ENCODE data around the gene ZC3HAV1L. TPM values are rescaled to one million over a fixed set of nuclear protein-coding genes. Genes with fewer than 3 reads are reported as not detected.

Gene ZC3HAV1L
- total RNA-seq, 1 donor from 2014 or later, result 5.8 TPM

GRCh38 chr7:139072796-139073195 lies 37.0 kb upstream of the ZC3HAV1L start:
- peaks cover 6% of the 10 kb centered on the region for H3K36me3 Mint-ChIP-seq (ENCODE audit: unreplicated experiment)
- no peak overlapping the region for H3K27ac Mint-ChIP-seq (ENCODE audit: unreplicated experiment)
- H3K4me1 Mint-ChIP-seq (ENCODE audit: low read depth, unreplicated experiment), result no peaks in the 10 kb centered on the region
- H3K4me3 Mint-ChIP-seq (ENCODE audit: unreplicated experiment), result no peak overlapping the region
- TF ChIP-seq, protein P1, sequence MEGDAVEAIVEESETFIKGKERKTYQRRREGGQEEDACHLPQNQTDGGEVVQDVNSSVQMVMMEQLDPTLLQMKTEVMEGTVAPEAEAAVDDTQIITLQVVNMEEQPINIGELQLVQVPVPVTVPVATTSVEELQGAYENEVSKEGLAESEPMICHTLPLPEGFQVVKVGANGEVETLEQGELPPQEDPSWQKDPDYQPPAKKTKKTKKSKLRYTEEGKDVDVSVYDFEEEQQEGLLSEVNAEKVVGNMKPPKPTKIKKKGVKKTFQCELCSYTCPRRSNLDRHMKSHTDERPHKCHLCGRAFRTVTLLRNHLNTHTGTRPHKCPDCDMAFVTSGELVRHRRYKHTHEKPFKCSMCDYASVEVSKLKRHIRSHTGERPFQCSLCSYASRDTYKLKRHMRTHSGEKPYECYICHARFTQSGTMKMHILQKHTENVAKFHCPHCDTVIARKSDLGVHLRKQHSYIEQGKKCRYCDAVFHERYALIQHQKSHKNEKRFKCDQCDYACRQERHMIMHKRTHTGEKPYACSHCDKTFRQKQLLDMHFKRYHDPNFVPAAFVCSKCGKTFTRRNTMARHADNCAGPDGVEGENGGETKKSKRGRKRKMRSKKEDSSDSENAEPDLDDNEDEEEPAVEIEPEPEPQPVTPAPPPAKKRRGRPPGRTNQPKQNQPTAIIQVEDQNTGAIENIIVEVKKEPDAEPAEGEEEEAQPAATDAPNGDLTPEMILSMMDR (IDR thresholded peaks at IDR 0.05; ENCODE audit: partially characterized antibody, unreplicated experiment), result no peak
- peaks cover under 1% of the 10 kb centered on the region for H3K9me3 Mint-ChIP-seq (ENCODE audit: unreplicated experiment)
- no peak for DNase-seq
- peaks cover 4% of the 10 kb centered on the region for H3K27me3 Mint-ChIP-seq (ENCODE audit: unreplicated experiment)

- peaks cover 4% of the 10 kb centered on the region for H3K27me3 Mint-ChIP-seq (ENCODE audit: unreplicated experiment)
- peaks cover 10% of the 10 kb centered on the region for H3K36me3 Mint-ChIP-seq (ENCODE audit: unreplicated experiment)
- no peak for DNase-seq
- H3K27ac Mint-ChIP-seq (ENCODE audit: unreplicated experiment), result no peak overlapping the region
- H3K9me3 Mint-ChIP-seq (ENCODE audit: unreplicated experiment), result peaks cover 3% of the 10 kb centered on the region
- no peak overlapping the region for H3K4me3 Mint-ChIP-seq (ENCODE audit: unreplicated experiment)
- TF ChIP-seq, protein P1 (IDR thresholded peaks at IDR 0.05; ENCODE audit: partially characterized antibody, unreplicated experiment), result no peak
- H3K4me1 Mint-ChIP-seq (ENCODE audit: low read depth, unreplicated experiment), result no peaks in the 10 kb centered on the region
Observed at GRCh38 chr7:139071680-139072079, 35.8 kb upstream of the ZC3HAV1L start.

DNA sequence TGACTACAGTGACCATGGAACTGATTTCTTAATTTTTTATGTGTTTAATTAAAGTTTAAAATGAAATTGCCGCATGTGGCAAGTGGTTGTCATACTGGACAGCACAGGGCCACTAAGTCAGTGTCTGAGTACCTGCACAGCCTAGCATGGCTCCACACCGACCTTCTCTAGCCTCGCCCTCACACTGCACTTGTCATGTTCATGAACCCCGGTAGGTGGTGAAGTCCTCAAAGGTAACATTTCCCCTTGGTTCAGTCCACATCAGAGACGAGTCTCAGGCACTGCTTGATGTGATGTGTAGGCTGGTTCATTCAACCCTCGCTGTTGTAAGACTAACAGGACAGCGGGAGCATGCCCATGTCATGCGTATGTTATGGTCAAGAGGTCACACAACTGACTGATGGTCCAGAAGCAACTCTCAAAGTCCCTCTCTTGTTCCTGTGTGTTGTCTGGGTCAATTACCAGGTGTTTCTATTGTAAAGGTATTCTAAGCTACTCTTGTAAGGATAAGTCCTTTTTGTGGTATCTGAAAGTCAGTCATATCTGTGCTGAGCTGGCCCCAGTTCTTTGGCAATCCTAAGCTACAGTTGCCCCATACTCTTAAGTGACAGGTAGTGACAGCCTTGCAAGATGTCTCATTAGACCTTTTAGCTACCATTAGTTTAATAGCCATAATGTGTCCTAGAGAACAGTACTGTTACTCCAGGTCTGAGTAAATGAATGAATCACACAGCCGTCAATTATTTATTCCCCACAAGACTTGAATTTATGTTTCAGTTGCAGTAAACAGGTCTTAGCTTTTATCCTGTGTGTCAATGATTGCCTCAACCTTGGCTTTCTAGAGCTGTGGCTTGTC lies 32.9 kb upstream of the ZC3HAV1L start:
- Mint-ChIP-seq H3K27me3 (ENCODE audit: unreplicated experiment) (peaks cover 2% of the 10 kb centered on the region), H3K4me3 (ENCODE audit: unreplicated experiment) (no peak overlapping the region), H3K27ac (ENCODE audit: unreplicated experiment) (no peak overlapping the region), H3K36me3 (ENCODE audit: unreplicated experiment) (peaks cover 10% of the 10 kb centered on the region), H3K4me1 (ENCODE audit: low read depth, unreplicated experiment) (no peaks in the 10 kb centered on the region), H3K9me3 (ENCODE audit: unreplicated experiment) (peaks cover 3% of the 10 kb centered on the region)
- DNase-seq, result no peak
- TF ChIP-seq, protein P1 (IDR thresholded peaks at IDR 0.05; ENCODE audit: partially characterized antibody, unreplicated experiment), result no peak

DNA sequence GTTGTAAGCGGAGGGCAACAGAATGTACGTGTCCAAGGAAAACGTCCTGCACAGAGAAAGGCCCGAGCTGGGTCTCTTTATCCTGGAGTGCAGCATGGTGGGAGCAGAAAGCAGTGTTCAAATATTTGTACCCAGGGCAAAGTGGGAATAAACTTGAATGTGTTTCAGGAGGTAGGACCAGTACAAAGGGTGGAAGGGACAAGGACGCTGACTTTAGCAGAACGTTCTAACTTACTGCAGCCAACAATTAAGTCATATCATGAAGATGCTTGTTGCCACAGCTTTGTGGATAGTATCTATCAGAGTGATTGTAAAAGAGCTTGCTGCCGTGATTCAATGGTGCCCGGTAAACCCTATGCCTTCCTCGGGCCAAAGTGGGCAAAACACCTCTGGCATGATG lies 30.5 kb upstream of the ZC3HAV1L start:
- Mint-ChIP-seq H3K4me1 (ENCODE audit: low read depth, unreplicated experiment) (no peaks in the 10 kb centered on the region), H3K27me3 (ENCODE audit: unreplicated experiment) (peaks cover 2% of the 10 kb centered on the region), H3K4me3 (ENCODE audit: unreplicated experiment) (no peak overlapping the region), H3K9me3 (ENCODE audit: unreplicated experiment) (peaks cover 3% of the 10 kb centered on the region), H3K36me3 (ENCODE audit: unreplicated experiment) (peaks cover 10% of the 10 kb centered on the region), H3K27ac (ENCODE audit: unreplicated experiment) (no peak overlapping the region)
- no peak for DNase-seq
- TF ChIP-seq, protein P1 (IDR thresholded peaks at IDR 0.05; ENCODE audit: partially characterized antibody, unreplicated experiment), result no peak

DNA sequence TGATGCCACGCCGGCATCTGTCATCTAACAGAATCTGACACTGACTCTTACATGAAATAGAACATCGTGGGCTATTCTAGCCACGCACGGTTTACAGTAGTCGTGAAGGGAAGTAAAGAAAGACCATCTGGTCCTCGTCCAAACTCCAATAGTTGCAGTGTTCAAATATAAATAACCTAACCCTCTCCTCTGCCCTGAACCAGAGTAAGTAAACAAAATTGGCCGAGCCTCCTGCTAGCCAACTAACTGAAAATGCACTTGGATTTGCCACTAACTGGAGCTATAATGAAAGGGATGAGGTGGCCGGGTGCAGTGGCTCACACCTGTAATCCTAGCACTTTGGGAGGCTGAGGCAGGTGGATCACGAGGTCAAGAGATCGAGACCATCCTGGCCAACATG lies 29.5 kb upstream of the ZC3HAV1L start:
- peaks cover 5% of the 10 kb centered on the region for H3K9me3 Mint-ChIP-seq (ENCODE audit: unreplicated experiment)
- H3K27me3 Mint-ChIP-seq (ENCODE audit: unreplicated experiment), result peaks cover 2% of the 10 kb centered on the region
- peaks cover 2% of the 10 kb centered on the region for H3K4me1 Mint-ChIP-seq (ENCODE audit: low read depth, unreplicated experiment)
- H3K4me3 Mint-ChIP-seq (ENCODE audit: unreplicated experiment), result no peak overlapping the region
- peaks cover 10% of the 10 kb centered on the region for H3K36me3 Mint-ChIP-seq (ENCODE audit: unreplicated experiment)
- DNase-seq, result no peak
- H3K27ac Mint-ChIP-seq (ENCODE audit: unreplicated experiment), result no peak overlapping the region
- TF ChIP-seq, protein P1 (IDR thresholded peaks at IDR 0.05; ENCODE audit: partially characterized antibody, unreplicated experiment), result no peak

All from glutamatergic neuron (in vitro differentiated cells).